Caco-2 (cell line): ENCODE data around the gene STAT4. TPM values are rescaled to one million over a fixed set of nuclear protein-coding genes. Genes with fewer than 3 reads are reported as not detected.

Experiments used
- BruUV-seq: library from RNA; stranded (reverse); fragments of 400-500 nt; replicated peaks from 2 replicates; lab custom pipeline; 2021; lab: Mats Ljungman, UMichigan
- CTCF ChIA-PET: fragments of 300-600 bp; sonication (Branson Sonifier 250); formaldehyde crosslinking; loops from one replicate; lab custom pipeline; 2022; ENCODE audit warnings: antibody characterized with exemption; lab: Charles Lee
- POLR2A ChIA-PET: fragments of 300-600 bp; sonication (Branson Sonifier 250); formaldehyde crosslinking; loops from one replicate; lab custom pipeline; 2022; ENCODE audit warnings: antibody characterized with exemption; lab: Charles Lee
- DNase-seq, 2 experiments: peaks; one replicate each; pipeline versions ENCODE4 v3.0.0 to v3.0.0-alpha.2; 2020 to 2022
- H3K27me3 ChIP-seq: replicated peaks from 2 replicates; pipeline ENCODE4 v1.6.0; 2011; ENCODE audit warnings: low read length; ENCODE audit not compliant: control insufficient read depth, insufficient read depth
- H3K36me3 ChIP-seq: 2 replicates; pipeline ENCODE4 v1.5.1; 2011; ENCODE audit warnings: low read length; ENCODE audit not compliant: control insufficient read depth, insufficient read depth
- H3K4me1 ChIP-seq: fragments of 250-450 bp; sonication (Bioruptor Pico); 2 replicates; pipeline ENCODE4 v1.5.1; 2020; ENCODE audit warnings: mild to moderate bottlenecking
- H3K4me3 ChIP-seq: 2 replicates; pipeline ENCODE4 v1.5.1; 2011; ENCODE audit warnings: low read depth, mild to moderate bottlenecking, control low read depth, low read length
- H3K9me3 ChIP-seq: fragments of 250-450 bp; sonication (Bioruptor Pico); 2 replicates; pipeline ENCODE4 v1.5.1; 2020; ENCODE audit warnings: mild to moderate bottlenecking, moderate library complexity
- H3K27ac Mint-ChIP-seq: one replicate; pipeline ENCODE4 v1.8.0; 2022; ENCODE audit warnings: mixed read lengths; ENCODE audit not compliant: unreplicated experiment
- H3K27me3 Mint-ChIP-seq: one replicate; pipeline ENCODE4 v1.8.0; 2022; ENCODE audit warnings: mixed read lengths; ENCODE audit not compliant: insufficient read depth, unreplicated experiment
- H3K36me3 Mint-ChIP-seq: one replicate; pipeline ENCODE4 v1.8.0; 2022; ENCODE audit warnings: mild to moderate bottlenecking, mixed read lengths; ENCODE audit not compliant: insufficient read depth, unreplicated experiment
- H3K4me1 Mint-ChIP-seq: one replicate; pipeline ENCODE4 v1.8.0; 2022; ENCODE audit warnings: low read depth, mixed read lengths; ENCODE audit not compliant: unreplicated experiment
- H3K4me3 Mint-ChIP-seq: one replicate; pipeline ENCODE4 v1.8.0; 2022; ENCODE audit warnings: mild to moderate bottlenecking, moderate library complexity, mixed read lengths; ENCODE audit not compliant: unreplicated experiment
- H3K9me3 Mint-ChIP-seq: one replicate; pipeline ENCODE4 v1.8.0; 2022; ENCODE audit warnings: mixed read lengths; ENCODE audit not compliant: unreplicated experiment
- intact Hi-C: fragments of 100-400 bp; cut with micrococcal nuclease; formaldehyde crosslinking; loops from one replicate; pipeline ENCODE4 v1.10.0; 2022; ENCODE audit not compliant: unreplicated experiment
- total RNA-seq: library from RNA; stranded (reverse); gene quantifications from 2 replicates; pipeline ENCODE4 v1.2.3, GENCODE V29; 2022
- TF ChIP-seq, protein P1 (sequence below), 2 experiments: fragments of 200-600 bp in 1 of 2; IDR thresholded peaks; 1 replicate in 1 of 2; 2 replicates in 1 of 2; pipeline versions ENCODE4 v1.5.1 to v1.8.0; 2011 to 2022; ENCODE audit warnings: antibody characterized with exemption in 1 of 2, control low read depth in 1 of 2, inconsistent platforms in 1 of 2, low read depth in 1 of 2, low read length in 1 of 2, mild to moderate bottlenecking in 1 of 2, moderate library complexity in 1 of 2; ENCODE audit not compliant: insufficient read depth in 1 of 2, severe bottlenecking in 1 of 2, unreplicated experiment in 1 of 2

STAT4 gene
- total RNA-seq, 1 experiment from 2014 or later, result 0.48 TPM

DNA sequence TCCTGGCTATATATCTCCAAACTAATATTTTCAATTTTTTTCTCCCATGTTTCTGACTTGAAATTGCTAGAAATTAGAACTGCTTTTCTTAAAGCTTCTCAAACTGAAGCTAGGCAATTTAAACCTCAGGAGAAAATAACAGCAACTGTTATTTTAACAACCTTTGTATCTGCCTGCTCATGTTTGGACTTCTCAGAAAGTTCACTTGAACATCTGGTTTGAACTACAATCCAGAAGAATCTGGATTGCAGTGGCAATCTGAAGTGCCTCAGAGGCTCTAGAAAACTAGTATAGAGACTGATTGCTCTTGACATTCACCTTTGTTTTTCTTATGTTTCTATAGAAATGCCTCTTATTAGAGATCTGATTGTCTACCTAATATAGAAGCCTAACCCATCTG lies 64.1 kb downstream of the STAT4 start:
- no TSS peak for BruUV-seq
- ChIA-PET POLR2A (no interaction called here), CTCF (no interaction called here)
- Histone ChIP-seq H3K4me3 (no peak overlapping the region), H3K36me3 (no peaks in the 10 kb centered on the region), H3K27me3 (no peaks in the 10 kb centered on the region), H3K9me3 (peaks cover 3% of the 10 kb centered on the region; the same call in 1 of the 2 replicates), H3K4me1 (no peaks in the 10 kb centered on the region)
- no peaks in the 10 kb centered on the region for H3K4me1 Mint-ChIP-seq
- TF ChIP-seq, protein P1, sequence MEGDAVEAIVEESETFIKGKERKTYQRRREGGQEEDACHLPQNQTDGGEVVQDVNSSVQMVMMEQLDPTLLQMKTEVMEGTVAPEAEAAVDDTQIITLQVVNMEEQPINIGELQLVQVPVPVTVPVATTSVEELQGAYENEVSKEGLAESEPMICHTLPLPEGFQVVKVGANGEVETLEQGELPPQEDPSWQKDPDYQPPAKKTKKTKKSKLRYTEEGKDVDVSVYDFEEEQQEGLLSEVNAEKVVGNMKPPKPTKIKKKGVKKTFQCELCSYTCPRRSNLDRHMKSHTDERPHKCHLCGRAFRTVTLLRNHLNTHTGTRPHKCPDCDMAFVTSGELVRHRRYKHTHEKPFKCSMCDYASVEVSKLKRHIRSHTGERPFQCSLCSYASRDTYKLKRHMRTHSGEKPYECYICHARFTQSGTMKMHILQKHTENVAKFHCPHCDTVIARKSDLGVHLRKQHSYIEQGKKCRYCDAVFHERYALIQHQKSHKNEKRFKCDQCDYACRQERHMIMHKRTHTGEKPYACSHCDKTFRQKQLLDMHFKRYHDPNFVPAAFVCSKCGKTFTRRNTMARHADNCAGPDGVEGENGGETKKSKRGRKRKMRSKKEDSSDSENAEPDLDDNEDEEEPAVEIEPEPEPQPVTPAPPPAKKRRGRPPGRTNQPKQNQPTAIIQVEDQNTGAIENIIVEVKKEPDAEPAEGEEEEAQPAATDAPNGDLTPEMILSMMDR (IDR thresholded peaks at IDR 0.05; ENCODE audit: insufficient read depth in 1 of 2, low read depth in 1 of 2, low read length in 1 of 2, severe bottlenecking in 1 of 2, unreplicated experiment in 1 of 2), result no peak
- H3K4me3 Mint-ChIP-seq, result no peak overlapping the region
- intact Hi-C loops, result no loop called here
- peaks cover 7% of the 10 kb centered on the region for H3K27me3 Mint-ChIP-seq
- no peaks in the 10 kb centered on the region for H3K9me3 Mint-ChIP-seq
- no peak overlapping the region for H3K27ac Mint-ChIP-seq
- DNase-seq, result no peak
- no peaks in the 10 kb centered on the region for H3K36me3 Mint-ChIP-seq

DNA sequence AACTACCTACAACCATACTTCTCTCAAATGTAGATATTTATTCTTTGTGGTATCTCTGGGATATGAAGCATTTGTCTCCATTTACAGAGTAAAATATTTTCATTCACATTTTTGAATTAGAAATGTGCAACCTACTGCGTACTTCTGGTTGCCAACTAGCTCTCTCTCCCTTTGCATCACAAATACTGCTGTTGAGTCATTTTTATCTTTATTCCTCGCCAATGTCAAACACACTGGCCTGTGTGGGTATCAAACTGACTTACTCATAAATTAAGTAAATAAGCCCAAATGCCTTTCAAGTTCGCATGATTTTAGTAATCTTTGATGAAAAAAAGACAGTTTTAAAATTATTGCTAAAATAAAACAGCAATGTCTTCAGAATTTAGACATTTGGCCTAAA lies 67.3 kb downstream of the STAT4 start:
- no peaks in the 10 kb centered on the region for H3K36me3 Mint-ChIP-seq
- ChIA-PET POLR2A (no interaction called here), CTCF (no interaction called here)
- no peaks in the 10 kb centered on the region for H3K27me3 ChIP-seq
- TF ChIP-seq, protein P1 (IDR thresholded peaks at IDR 0.05; ENCODE audit: insufficient read depth in 1 of 2, low read depth in 1 of 2, low read length in 1 of 2, severe bottlenecking in 1 of 2, unreplicated experiment in 1 of 2), result no peak
- no peak for DNase-seq
- intact Hi-C loops, result no loop called here
- no peaks in the 10 kb centered on the region for H3K4me1 Mint-ChIP-seq
- H3K4me1 ChIP-seq, result no peaks in the 10 kb centered on the region
- no peaks in the 10 kb centered on the region for H3K9me3 Mint-ChIP-seq
- H3K27me3 Mint-ChIP-seq, result peaks cover 5% of the 10 kb centered on the region
- H3K4me3 Mint-ChIP-seq, result no peak overlapping the region
- H3K9me3 ChIP-seq, result peaks cover 3% of the 10 kb centered on the region; the same call in 1 of the 2 replicates
- H3K27ac Mint-ChIP-seq, result no peak overlapping the region
- no TSS peak for BruUV-seq
- H3K4me3 ChIP-seq, result no peak overlapping the region
- H3K36me3 ChIP-seq, result no peaks in the 10 kb centered on the region

DNA sequence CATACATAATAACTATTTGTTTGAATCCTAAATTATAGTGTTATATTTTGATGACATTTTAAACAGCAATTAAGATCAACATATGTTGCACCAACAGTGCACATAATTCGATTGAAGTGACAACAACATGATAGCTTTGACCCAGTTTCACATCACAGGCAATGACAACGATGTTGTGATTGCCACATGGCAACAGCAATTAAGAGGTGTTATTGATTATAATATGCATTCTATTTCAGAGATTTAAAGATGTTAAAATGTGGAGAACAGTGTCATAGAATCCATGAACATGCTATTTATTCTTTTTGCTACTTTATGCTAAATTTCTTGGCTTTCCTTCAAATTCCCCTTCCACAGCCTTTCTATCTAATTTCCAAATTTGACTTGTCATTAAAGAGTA lies 68.5 kb downstream of the STAT4 start:
- TF ChIP-seq, protein P1 (IDR thresholded peaks at IDR 0.05; ENCODE audit: insufficient read depth in 1 of 2, low read depth in 1 of 2, low read length in 1 of 2, severe bottlenecking in 1 of 2, unreplicated experiment in 1 of 2), result no peak
- Histone ChIP-seq H3K9me3 (peaks cover 3% of the 10 kb centered on the region; the same call in 1 of the 2 replicates), H3K4me3 (no peak overlapping the region), H3K27me3 (no peaks in the 10 kb centered on the region), H3K4me1 (no peaks in the 10 kb centered on the region), H3K36me3 (no peaks in the 10 kb centered on the region)
- ChIA-PET CTCF (no interaction called here), POLR2A (no interaction called here)
- Mint-ChIP-seq H3K36me3 (no peaks in the 10 kb centered on the region), H3K4me3 (no peak overlapping the region), H3K27me3 (no peaks in the 10 kb centered on the region), H3K9me3 (no peaks in the 10 kb centered on the region), H3K27ac (no peak overlapping the region), H3K4me1 (no peaks in the 10 kb centered on the region)
- DNase-seq, result no peak
- intact Hi-C loops, result no loop called here
- no TSS peak for BruUV-seq
